D341Med (cell line): ENCODE measurements around the gene DNAI1.

ENCODE experiments used
- DNase-seq: peaks from one replicate; pipeline ENCODE4 v3.0.0; 2012; ENCODE audit warnings: low spot score

The DNAI1 gene

GRCh38 chr9:34558919-34559623 lies 100.5 kb downstream of the DNAI1 start:
- DNase-seq, result no peak

GRCh38 chr9:34559624-34560455 lies 101.2 kb downstream of the DNAI1 start:
- no peak for DNase-seq

GRCh38 chr9:34560599-34561214 lies 102.1 kb downstream of the DNAI1 start:
- no peak for DNase-seq

GRCh38 chr9:34562135-34562745 lies 103.6 kb downstream of the DNAI1 start:
- peak; percentile 59 for DNase-seq

DNA sequence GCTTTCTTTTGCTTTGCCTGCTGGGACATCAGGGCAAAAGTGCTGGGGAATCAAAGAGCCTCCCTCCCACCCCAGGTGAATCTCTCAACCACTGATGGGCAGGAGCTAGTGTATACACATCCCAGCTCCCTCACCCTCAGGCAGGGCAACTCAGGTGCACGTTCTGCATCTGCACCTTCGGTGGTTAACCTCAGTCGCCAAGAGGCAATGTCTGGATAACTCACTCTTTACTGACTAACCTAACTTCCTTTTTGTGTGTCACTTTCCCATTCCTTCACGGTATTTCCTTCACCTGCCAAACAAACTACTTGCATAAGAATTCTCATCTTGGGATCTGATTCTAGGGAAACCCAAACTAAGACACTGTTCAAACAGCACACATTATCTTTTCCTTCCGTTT lies 104.7 kb downstream of the DNAI1 start:
- no peak for DNase-seq

GRCh38 chr9:34564617-34565016 lies 106.0 kb downstream of the DNAI1 start:
- DNase-seq, result no peak

GRCh38 chr9:34565856-34566255 lies 107.3 kb downstream of the DNAI1 start:
- no peak for DNase-seq

GRCh38 chr9:34566322-34566721 lies 107.7 kb downstream of the DNAI1 start:
- DNase-seq, result no peak

DNA sequence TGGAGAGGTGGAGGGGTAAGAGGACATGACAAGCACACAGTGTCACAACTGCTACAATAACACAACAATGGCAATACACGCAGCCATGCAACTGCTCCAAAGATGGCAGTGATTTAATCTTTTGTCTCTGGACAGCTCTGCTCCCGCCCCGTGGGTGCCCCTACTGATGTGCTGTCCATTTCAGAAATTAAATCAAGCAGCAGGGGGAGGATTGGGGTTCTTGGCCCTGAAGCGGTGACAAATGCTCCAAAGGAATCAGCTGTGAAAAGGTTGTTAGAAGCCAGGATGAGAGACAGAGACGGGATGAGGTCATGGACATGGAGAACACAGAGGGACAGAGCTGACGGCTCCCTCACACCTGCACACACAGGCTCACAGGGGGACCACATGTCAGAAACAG lies 108.4 kb downstream of the DNAI1 start:
- no peak for DNase-seq

DNA sequence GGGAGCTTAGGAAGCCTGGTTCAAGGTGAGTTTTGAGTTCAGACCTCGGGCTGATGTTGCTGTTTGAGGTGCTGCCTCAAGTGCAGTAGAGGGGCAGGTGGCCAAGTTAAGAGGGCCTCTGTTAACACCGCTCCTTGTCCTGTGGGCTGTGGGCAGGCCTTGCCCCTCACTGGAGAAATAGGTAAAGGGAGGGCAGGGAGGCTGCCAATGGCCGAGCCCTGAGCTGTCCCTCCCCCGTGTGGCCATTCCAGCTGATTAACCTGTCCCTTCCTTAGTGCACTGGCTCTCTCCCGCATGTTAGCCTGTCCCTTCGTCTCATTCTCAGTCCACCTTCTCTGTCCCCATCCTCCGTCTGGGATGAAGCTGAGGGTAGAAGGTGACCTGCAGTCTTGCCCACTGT lies 109.5 kb downstream of the DNAI1 start:
- no peak for DNase-seq

GRCh38 chr9:34568774-34569173 lies 110.2 kb downstream of the DNAI1 start:
- DNase-seq, result no peak

- DNase-seq, result no peak
These were observed 111.8 kb downstream of the DNAI1 start for GRCh38 chr9:34570376-34570775.
